ENCODE results near the gene PCMTD2. TPM values are rescaled to one million over a fixed set of nuclear protein-coding genes. Genes with fewer than 3 reads are reported as not detected.

PCMTD2 gene
- total and polyA plus RNA-seq, 4 experiments from 2014 or later: 52.5 to 196 (median 149) TPM

DNA sequence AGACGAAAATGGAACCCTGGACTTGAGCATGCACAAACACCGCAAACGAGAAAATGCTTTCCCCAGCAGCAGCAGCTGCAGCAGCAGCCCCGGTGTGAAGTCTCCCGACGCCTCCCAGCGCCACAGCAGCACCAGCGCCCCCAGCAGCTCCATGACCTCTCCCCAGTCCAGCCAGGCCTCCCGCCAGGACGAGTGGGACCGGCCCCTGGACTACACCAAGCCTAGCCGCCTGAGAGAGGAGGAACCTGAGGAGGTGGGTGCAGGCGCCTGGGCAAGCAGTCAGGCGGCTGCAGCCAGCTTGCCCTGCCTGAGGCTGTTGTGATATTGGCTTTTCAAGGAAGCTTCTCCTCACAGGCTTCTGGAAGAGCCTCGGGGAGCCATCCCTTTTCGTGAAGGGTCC is 35.8 kb upstream of the PCMTD2 start:
- Mint-ChIP-seq H3K36me3 (no peaks in the 10 kb centered on the region), H3K27me3 (no peaks in the 10 kb centered on the region), H3K4me1 (peaks cover 20 to 46% (median 26%) of the 10 kb centered on the region in 4 donors), H3K27ac (no peak overlapping the region), H3K4me3 (no peak overlapping the region), H3K9me3 (peaks cover 0 to 2% (median 0%) of the 10 kb centered on the region in 8 donors)
- Histone ChIP-seq H3K36me3 (ENCODE audit: insufficient read depth, low read length) (no peaks in the 10 kb centered on the region), H3K4me3 (ENCODE audit: low read length in 2 of 2) (no peak overlapping the region), H3K27me3 (ENCODE audit: insufficient read depth, low read length) (no peaks in the 10 kb centered on the region), H3K27ac (ENCODE audit: low read depth, low read length) (no peak overlapping the region), H3K9me3 (ENCODE audit: control insufficient read depth in 1 of 2, low read length in 2 of 2) (no peaks in the 10 kb centered on the region), H3K4me1 (ENCODE audit: insufficient read depth, low read length) (peaks cover 38% of the 10 kb centered on the region)
- DNase-seq: peak in 1 of 5 donors; percentile 33
- POLR2A ChIA-PET (ENCODE audit: partially characterized antibody): no interaction called here
- intact Hi-C loops (cut with micrococcal nuclease): no loop called here
- CTCF ChIA-PET (ENCODE audit: partially characterized antibody): no interaction called here

DNA sequence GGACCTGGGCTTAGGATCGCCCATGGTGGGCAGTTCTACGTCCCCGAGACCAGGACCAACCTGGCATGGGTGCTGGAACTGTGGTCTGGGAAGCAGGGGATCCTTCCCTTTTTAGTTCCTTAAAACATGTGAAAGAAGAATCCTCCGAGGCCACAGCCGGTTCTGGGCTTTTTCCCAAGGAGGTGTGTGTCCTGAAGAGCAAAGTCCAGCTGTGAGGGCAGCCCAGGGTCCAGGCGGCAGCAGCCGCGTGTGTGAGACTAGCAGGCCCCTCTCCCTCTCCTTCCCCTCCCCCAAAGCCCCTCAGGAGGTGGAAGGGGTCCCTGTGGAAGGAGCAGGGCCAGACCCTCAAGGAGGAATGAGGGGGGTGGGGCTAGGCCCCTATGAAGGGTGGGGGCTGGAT is 35.1 kb upstream of the PCMTD2 start:
- Histone ChIP-seq H3K36me3 (ENCODE audit: insufficient read depth, low read length) (no peaks in the 10 kb centered on the region), H3K4me3 (ENCODE audit: low read length in 2 of 2) (no peak overlapping the region), H3K27ac (ENCODE audit: low read depth, low read length) (no peak overlapping the region), H3K9me3 (ENCODE audit: control insufficient read depth in 1 of 2, low read length in 2 of 2) (no peaks in the 10 kb centered on the region), H3K4me1 (ENCODE audit: insufficient read depth, low read length) (peaks cover 38% of the 10 kb centered on the region), H3K27me3 (ENCODE audit: insufficient read depth, low read length) (no peaks in the 10 kb centered on the region)
- POLR2A ChIA-PET (ENCODE audit: partially characterized antibody): no interaction called here
- CTCF ChIA-PET (ENCODE audit: partially characterized antibody): no interaction called here
- Mint-ChIP-seq H3K27me3 (no peaks in the 10 kb centered on the region), H3K4me3 (no peak overlapping the region), H3K4me1 (peaks cover 15 to 45% (median 21%) of the 10 kb centered on the region in 4 donors), H3K9me3 (peaks cover 0 to 2% (median 0%) of the 10 kb centered on the region in 8 donors), H3K27ac (no peak overlapping the region), H3K36me3 (no peaks in the 10 kb centered on the region)
- intact Hi-C loops (cut with micrococcal nuclease): no loop called here
- DNase-seq: no peak

DNA sequence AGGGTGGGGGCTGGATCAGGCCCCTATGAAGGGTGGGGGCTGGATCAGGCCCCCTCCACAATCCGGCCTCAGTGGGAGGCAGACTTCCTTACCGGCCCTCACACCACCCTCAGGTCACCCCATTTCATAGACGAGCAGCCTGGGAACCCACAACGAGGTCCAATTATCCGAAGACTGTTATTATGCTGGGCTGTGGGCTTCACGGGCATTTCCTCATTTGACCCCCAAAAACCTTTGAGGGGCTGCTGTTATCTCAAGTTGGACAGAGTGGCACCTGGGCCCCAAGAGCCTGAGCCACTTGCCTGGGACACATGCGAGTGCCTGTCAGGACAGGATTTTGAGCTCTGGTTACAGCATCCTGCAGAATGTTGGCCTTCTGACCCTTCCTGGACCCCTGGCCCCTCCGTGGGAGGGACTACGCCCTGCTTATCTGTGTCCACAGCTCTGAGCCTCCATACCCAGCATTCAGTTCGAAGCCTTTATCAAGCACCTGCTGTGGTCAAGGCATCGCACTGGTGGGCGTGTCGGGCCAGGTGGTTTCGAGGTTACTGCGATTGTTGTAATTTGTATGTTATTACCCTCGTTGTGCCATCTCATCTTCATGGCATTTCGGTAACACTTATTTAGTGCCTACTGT is 34.5 kb upstream of the PCMTD2 start:
- peaks cover 0 to 2% (median 0%) of the 10 kb centered on the region in 8 donors for H3K9me3 Mint-ChIP-seq

DNA sequence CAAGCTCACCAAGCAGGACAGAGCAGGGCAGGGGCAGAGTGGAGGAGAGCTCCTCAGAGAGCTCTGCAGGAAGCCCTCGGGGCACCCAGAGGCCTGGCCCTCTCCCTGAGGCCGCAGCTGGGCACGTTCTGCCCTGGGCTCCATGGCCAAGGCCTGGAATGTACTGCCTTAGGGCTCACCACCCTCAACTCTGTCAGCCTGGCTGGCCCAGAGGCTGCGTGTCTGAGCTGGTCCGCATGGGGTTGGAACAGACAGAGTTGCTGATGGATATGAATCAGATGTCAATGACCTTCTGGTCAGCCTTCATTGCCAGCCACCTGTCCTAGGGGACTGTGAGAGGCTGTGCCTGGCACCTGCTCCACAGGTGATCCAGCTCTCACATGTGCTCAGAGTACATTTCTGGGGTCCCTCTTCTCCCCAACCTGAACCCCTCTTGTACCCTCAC is 33.2 kb upstream of the PCMTD2 start:
- Mint-ChIP-seq H3K27ac (no peak overlapping the region), H3K4me3 (no peak overlapping the region), H3K4me1 (peaks cover 13 to 51% (median 28%) of the 10 kb centered on the region in 4 donors), H3K36me3 (no peaks in the 10 kb centered on the region), H3K9me3 (peaks cover 0 to 2% (median 0%) of the 10 kb centered on the region in 8 donors), H3K27me3 (no peaks in the 10 kb centered on the region)
- ChIA-PET CTCF (ENCODE audit: partially characterized antibody) (interaction anchor here (1.0 kb wide), 1 partner anchor 9 kb away, joined by 3 read pairs; no protein-coding TSS in a partner anchor), POLR2A (ENCODE audit: partially characterized antibody) (no interaction called here)
- no peaks in the 10 kb centered on the region for H3K36me3 ChIP-seq (ENCODE audit: insufficient read depth, low read length)
- no peak overlapping the region for H3K4me3 ChIP-seq (ENCODE audit: low read length in 2 of 2)
- peak in 1 of 5 donors; percentile 3 for DNase-seq
- peaks cover 48% of the 10 kb centered on the region for H3K4me1 ChIP-seq (ENCODE audit: insufficient read depth, low read length)
- intact Hi-C loops (cut with micrococcal nuclease): no loop called here
- H3K27me3 ChIP-seq (ENCODE audit: insufficient read depth, low read length): no peaks in the 10 kb centered on the region
- H3K9me3 ChIP-seq (ENCODE audit: control insufficient read depth in 1 of 2, low read length in 2 of 2): no peaks in the 10 kb centered on the region
- H3K27ac ChIP-seq (ENCODE audit: low read depth, low read length): no peak overlapping the region

More for the DNA sequence above, 34.5 kb upstream of the PCMTD2 start:
- Histone ChIP-seq H3K4me1 (ENCODE audit: insufficient read depth, low read length) (peaks cover 38% of the 10 kb centered on the region), H3K4me3 (ENCODE audit: low read length in 2 of 2) (no peak overlapping the region), H3K27ac (ENCODE audit: low read depth, low read length) (no peak overlapping the region), H3K27me3 (ENCODE audit: insufficient read depth, low read length) (no peaks in the 10 kb centered on the region), H3K9me3 (ENCODE audit: control insufficient read depth in 1 of 2, low read length in 2 of 2) (no peaks in the 10 kb centered on the region), H3K36me3 (ENCODE audit: insufficient read depth, low read length) (no peaks in the 10 kb centered on the region)
- Mint-ChIP-seq H3K4me3 (no peak overlapping the region), H3K36me3 (no peaks in the 10 kb centered on the region), H3K27ac (no peak overlapping the region), H3K4me1 (peaks cover 12 to 44% (median 19%) of the 10 kb centered on the region in 4 donors), H3K27me3 (no peaks in the 10 kb centered on the region)
- intact Hi-C loops (cut with micrococcal nuclease): no loop called here
- CTCF ChIA-PET (ENCODE audit: partially characterized antibody): no interaction called here
- POLR2A ChIA-PET (ENCODE audit: partially characterized antibody): no interaction called here
- peak in 1 of 5 donors; percentile 16 for DNase-seq

DNA sequence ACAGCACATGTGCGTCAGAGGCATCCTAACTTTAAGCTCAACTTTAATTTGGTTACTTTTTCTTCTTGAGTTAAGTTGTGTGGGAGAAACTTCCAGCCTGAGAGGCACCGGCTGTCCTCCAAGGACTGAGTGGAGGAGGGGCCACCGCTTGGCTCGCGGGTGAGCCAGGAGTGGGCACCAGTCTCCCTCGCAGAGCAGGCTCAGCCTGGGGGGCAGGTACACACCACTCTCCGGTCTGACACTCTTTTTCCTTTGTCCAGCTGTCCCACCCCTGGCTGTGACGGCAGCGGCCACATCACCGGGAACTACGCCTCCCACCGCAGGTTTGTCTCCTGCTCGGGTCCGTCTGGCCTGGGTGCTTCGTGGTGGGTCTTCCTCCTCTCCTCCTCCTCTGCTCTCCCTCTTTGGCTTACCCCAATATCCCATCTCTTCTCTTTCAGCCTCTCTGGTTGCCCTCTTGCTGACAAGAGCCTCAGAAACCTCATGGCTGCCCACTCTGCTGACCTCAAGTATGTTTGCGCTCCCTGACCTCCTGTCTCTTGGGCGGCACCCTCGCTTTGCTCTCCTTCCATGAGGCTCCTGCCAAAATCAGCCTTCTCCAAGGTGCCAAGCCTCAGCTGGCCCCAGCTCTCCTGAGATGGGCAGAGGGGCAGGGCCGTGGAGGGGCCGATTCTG is 32.6 kb upstream of the PCMTD2 start:
- Histone ChIP-seq H3K36me3 (ENCODE audit: insufficient read depth, low read length) (no peaks in the 10 kb centered on the region), H3K4me3 (ENCODE audit: low read length in 2 of 2) (no peak overlapping the region), H3K27me3 (ENCODE audit: insufficient read depth, low read length) (no peaks in the 10 kb centered on the region), H3K27ac (ENCODE audit: low read depth, low read length) (no peak overlapping the region), H3K9me3 (ENCODE audit: control insufficient read depth in 1 of 2, low read length in 2 of 2) (no peaks in the 10 kb centered on the region), H3K4me1 (ENCODE audit: insufficient read depth, low read length) (peaks cover 54% of the 10 kb centered on the region)
- ChIA-PET CTCF (ENCODE audit: partially characterized antibody) (no interaction called here), POLR2A (ENCODE audit: partially characterized antibody) (interaction anchor here (2.3 kb wide), 1 partner anchor 32 kb away, joined by 15 read pairs; the partner anchor contains the start of gene PCMTD2)
- peaks cover 16 to 57% (median 33%) of the 10 kb centered on the region in 4 donors for H3K4me1 Mint-ChIP-seq
- H3K9me3 Mint-ChIP-seq: peaks cover 0 to 2% (median 0%) of the 10 kb centered on the region in 8 donors
- H3K27ac Mint-ChIP-seq: peak overlapping the region in 2 of 7 donors; percentile 6 to 13
- no peaks in the 10 kb centered on the region for H3K27me3 Mint-ChIP-seq
- H3K36me3 Mint-ChIP-seq: no peaks in the 10 kb centered on the region
- peak overlapping the region in 1 of 8 donors; percentile 42 for H3K4me3 Mint-ChIP-seq
- no peak for DNase-seq
- intact Hi-C loops (cut with micrococcal nuclease): no loop called here

DNA sequence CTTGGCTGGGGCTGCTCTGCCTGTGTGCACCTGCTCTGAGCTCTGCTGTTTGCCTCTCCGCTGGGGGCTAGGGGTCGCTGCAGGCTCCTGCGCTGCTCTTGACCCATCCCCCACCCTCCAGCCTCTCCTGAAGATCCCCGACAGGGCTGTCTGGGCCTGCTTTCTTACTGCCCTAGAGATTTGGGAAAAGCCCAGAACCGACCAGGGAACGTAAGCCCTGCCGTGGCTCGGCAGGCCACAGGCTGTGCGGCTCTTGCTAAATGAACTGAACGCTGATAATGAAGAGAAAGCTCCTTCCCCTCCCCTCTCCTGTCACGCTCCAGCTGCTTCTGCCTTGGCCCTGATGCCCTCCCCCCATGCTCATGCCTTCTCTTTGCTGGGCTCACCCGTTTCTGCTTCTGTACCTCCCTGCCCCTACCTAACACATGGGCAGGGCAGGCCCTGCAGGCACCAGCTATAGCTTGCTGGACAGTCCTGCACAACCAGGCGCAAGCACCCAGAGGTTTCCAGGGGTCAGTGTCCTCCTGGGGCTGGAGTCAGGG is 32.0 kb upstream of the PCMTD2 start:
- CTCF ChIA-PET (ENCODE audit: partially characterized antibody): no interaction called here
- H3K27ac ChIP-seq (ENCODE audit: low read depth, low read length): no peak overlapping the region
- POLR2A ChIA-PET (ENCODE audit: partially characterized antibody): interaction anchor here (2.3 kb wide), 1 partner anchor 32 kb away, joined by 15 read pairs; the partner anchor contains the start of gene PCMTD2
- H3K36me3 Mint-ChIP-seq: no peaks in the 10 kb centered on the region
- H3K4me3 ChIP-seq (ENCODE audit: low read length in 2 of 2): no peak overlapping the region
- H3K9me3 ChIP-seq (ENCODE audit: control insufficient read depth in 1 of 2, low read length in 2 of 2): no peaks in the 10 kb centered on the region
- peaks cover 60% of the 10 kb centered on the region for H3K4me1 ChIP-seq (ENCODE audit: insufficient read depth, low read length)
- no peak overlapping the region for H3K4me3 Mint-ChIP-seq
- peaks cover 0 to 4% of the 10 kb centered on the region in 2 donors for H3K27me3 Mint-ChIP-seq
- no peaks in the 10 kb centered on the region for H3K27me3 ChIP-seq (ENCODE audit: insufficient read depth, low read length)
- H3K4me1 Mint-ChIP-seq: peaks cover 20 to 63% (median 38%) of the 10 kb centered on the region in 4 donors
- H3K9me3 Mint-ChIP-seq: peaks cover 0 to 2% (median 0%) of the 10 kb centered on the region in 8 donors
- peak in 1 of 5 donors; percentile 17 for DNase-seq
- peak overlapping the region in 2 of 7 donors; percentile 48 to 56 for H3K27ac Mint-ChIP-seq
- H3K36me3 ChIP-seq (ENCODE audit: insufficient read depth, low read length): no peaks in the 10 kb centered on the region
- intact Hi-C loops (cut with micrococcal nuclease): no loop called here

All from CD4-positive, alpha-beta memory T cell (primary cell).